ENCODE measurements around the gene PELI2.

GRCh38 chr14:56290195-56290594, 172.0 kb downstream of the PELI2 start:
- TF ChIP-seq, protein P1, sequence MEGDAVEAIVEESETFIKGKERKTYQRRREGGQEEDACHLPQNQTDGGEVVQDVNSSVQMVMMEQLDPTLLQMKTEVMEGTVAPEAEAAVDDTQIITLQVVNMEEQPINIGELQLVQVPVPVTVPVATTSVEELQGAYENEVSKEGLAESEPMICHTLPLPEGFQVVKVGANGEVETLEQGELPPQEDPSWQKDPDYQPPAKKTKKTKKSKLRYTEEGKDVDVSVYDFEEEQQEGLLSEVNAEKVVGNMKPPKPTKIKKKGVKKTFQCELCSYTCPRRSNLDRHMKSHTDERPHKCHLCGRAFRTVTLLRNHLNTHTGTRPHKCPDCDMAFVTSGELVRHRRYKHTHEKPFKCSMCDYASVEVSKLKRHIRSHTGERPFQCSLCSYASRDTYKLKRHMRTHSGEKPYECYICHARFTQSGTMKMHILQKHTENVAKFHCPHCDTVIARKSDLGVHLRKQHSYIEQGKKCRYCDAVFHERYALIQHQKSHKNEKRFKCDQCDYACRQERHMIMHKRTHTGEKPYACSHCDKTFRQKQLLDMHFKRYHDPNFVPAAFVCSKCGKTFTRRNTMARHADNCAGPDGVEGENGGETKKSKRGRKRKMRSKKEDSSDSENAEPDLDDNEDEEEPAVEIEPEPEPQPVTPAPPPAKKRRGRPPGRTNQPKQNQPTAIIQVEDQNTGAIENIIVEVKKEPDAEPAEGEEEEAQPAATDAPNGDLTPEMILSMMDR (IDR thresholded peaks at IDR 0.05; ENCODE audit: poor library complexity), result no peak
- no peak for TF ChIP-seq EZH2 (IDR thresholded peaks at IDR 0.05; ENCODE audit: borderline replicate concordance)

Measured in hepatocyte (in vitro differentiated cells).